HG03378 (cell line): ENCODE measurements around the gene PLK5.
"Not testable (repeated sequence)": the region's sequence is repeated elsewhere in the genome, so short reads cannot be mapped to it uniquely, and the experiment has no call there.

Experiments used
- ATAC-seq: cut with Tn5 transposase; IDR thresholded peaks from one replicate; pipeline ENCODE4 v1.9.1; 2021; ENCODE audit warnings: mild to moderate bottlenecking, moderate library complexity; ENCODE audit not compliant: unreplicated experiment

The PLK5 gene

GRCh38 chr19:1524972-1525325 is 1.1 kb downstream of the PLK5 start:
- no peak for ATAC-seq

GRCh38 chr19:1525343-1525742 is 1.5 kb downstream of the PLK5 start:
- no peak for ATAC-seq

- ATAC-seq = no peak
These were observed 2.3 kb downstream of the PLK5 start for GRCh38 chr19:1526066-1526778.

GRCh38 chr19:1526979-1527649 is 3.2 kb downstream of the PLK5 start:
- ATAC-seq = no peak

GRCh38 chr19:1527650-1528309 is 3.9 kb downstream of the PLK5 start:
- no peak for ATAC-seq

GRCh38 chr19:1528596-1529429 is 4.9 kb downstream of the PLK5 start:
- ATAC-seq = no peak

- ATAC-seq = no peak
These were observed 5.5 kb downstream of the PLK5 start for GRCh38 chr19:1529430-1529816.

GRCh38 chr19:1530856-1531255 is 7.0 kb downstream of the PLK5 start:
- ATAC-seq = not testable (repeated sequence)

GRCh38 chr19:1531587-1531986 is 7.7 kb downstream of the PLK5 start:
- no peak for ATAC-seq

GRCh38 chr19:1532003-1532402 is 8.1 kb downstream of the PLK5 start:
- ATAC-seq = no peak

- ATAC-seq = no peak
These were observed 9.8 kb downstream of the PLK5 start for GRCh38 chr19:1533510-1534150.

- no peak for ATAC-seq
These were observed 11.1 kb downstream of the PLK5 start for GRCh38 chr19:1534972-1535371.

- ATAC-seq = not testable (repeated sequence)
These were observed 11.8 kb downstream of the PLK5 start for GRCh38 chr19:1535699-1536098.

- ATAC-seq = no peak
These were observed 15.1 kb downstream of the PLK5 start for GRCh38 chr19:1538978-1539377.

- not testable (repeated sequence) for ATAC-seq
These were observed 15.9 kb downstream of the PLK5 start for GRCh38 chr19:1539749-1540148.

GRCh38 chr19:1540365-1540925 is 16.6 kb downstream of the PLK5 start:
- no peak for ATAC-seq

GRCh38 chr19:1549332-1549945 is 25.6 kb downstream of the PLK5 start:
- ATAC-seq = no peak

GRCh38 chr19:1551068-1552040 is 27.5 kb downstream of the PLK5 start:
- no peak for ATAC-seq

- ATAC-seq = no peak
These were observed 29.5 kb downstream of the PLK5 start for GRCh38 chr19:1553415-1553814.
